Measurements from ENCODE around the gene SYT7.
"Not testable (repeated sequence)": the region's sequence is repeated elsewhere in the genome, so short reads cannot be mapped to it uniquely, and the experiment has no call there.

SYT7 gene

DNA sequence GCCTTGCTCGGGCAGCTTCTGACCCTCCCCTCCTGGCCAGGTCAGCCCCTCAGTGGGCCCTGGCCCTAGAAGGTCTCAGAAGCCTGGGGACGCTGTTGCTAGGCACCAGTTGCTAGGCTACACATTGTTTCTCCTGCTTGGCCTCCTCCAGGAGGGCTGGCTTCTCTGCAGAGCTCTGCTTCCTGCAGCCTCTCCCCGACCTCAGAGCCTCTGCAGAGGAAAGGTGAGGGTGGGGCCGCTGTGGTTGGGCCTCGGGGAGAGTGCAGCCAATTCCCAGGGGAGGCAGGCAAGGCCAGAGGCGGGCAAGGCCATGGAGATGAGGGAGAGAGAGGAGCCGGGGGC lies 99.9 kb downstream of the SYT7 start:
- no peak for TF ChIP-seq CTCF (conservative IDR thresholded peaks at IDR 0.05)
- H3K27ac ChIP-seq, result no peak overlapping the region

DNA sequence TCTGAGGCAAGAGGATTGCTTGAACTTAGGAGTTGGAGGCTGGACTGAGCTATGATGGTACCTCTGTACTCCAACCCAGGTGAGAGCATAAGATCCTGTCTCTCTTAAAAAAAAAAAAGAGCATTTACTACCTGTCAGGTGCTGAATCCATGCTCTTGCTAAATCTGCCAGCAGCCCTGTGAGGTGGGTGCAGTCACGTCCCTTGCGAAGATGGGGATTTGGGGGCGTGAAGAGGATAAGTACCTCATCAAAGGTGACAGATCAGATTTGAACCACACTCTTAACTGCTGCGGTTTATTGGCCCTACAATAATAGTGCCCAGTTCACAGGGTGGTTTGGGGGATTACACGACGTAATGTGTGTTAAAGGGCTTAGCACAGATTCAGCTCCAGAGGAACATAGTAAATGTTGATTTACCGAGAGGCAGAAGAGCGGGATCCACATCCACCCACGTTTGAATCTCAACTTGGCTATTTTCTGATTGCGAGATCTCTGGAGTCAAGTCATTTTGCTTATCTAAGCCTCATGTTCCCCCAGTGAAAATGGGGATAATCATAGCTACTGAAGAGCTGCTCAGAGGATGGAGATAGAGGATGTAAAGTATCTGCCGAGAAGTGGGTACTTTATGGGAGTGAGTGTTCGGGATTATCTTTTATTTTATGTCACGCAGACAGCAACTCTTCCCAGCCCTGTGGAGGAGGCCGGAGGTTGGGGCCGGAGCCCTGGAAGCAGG lies 100.4 kb downstream of the SYT7 start:
- no peak for TF ChIP-seq CTCF (conservative IDR thresholded peaks at IDR 0.05)
- H3K27ac ChIP-seq, result no peak overlapping the region

DNA sequence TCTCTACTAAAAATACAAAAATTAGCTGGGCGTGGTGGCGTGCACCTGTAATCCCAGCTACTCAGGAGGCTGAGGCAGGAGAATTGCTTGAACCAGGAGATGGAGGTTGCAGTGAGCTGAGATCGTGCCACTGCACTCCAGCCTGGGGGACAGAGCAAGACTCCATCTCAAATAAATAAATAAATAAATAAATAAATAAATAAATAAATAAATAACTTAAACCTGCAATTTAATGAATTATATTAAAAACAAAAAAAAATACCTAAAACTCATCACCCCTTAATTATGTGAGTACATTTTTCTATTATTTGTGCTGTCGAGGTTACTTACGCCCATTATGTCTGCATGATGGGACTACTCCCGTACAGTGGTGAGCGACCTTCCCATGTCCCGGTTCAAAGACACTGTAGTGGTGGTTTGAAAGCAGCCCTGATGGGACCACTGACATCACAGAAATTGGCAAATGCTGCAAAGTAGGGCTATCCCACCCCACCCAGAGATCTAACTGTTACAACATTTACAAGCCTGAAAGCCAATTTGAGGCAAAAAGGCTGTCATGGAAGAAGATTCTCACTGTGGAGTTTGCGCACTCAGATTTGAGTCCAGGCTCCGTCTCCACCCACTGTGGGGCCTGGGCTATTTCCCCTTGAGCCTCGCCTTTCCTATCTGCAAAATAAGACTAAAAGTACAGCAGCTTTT lies 101.4 kb downstream of the SYT7 start:
- not testable (repeated sequence) for H3K27ac ChIP-seq

- peak; percentile 88 for TF ChIP-seq CTCF (conservative IDR thresholded peaks at IDR 0.05)
- peak overlapping the region; percentile 19; the same call in 1 of the 2 replicates for H3K27ac ChIP-seq
Measured at GRCh38 chr11:61477727-61478148, 103.1 kb downstream of the SYT7 start.

DNA sequence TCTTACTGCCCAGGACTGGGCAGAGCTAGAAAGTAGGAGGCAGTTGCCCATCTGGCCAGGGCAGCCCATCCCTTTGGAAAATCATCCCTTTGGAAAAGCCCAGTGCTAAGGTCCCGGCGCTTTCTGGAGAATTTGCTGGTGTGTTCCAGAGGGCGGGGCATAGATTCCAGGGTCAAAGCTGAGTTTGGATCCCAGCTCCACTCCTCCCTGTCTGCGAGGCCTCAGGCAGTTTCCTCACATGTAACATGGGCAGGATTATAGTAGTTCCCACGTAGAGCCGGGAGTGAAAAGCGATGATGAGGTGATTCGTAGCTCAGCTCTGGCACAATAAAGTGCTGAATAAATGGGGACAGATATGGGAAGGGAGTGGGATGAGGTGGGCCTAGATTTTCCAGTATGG lies 103.8 kb downstream of the SYT7 start:
- TF ChIP-seq CTCF (conservative IDR thresholded peaks at IDR 0.05), result no peak
- no peak overlapping the region for H3K27ac ChIP-seq

DNA sequence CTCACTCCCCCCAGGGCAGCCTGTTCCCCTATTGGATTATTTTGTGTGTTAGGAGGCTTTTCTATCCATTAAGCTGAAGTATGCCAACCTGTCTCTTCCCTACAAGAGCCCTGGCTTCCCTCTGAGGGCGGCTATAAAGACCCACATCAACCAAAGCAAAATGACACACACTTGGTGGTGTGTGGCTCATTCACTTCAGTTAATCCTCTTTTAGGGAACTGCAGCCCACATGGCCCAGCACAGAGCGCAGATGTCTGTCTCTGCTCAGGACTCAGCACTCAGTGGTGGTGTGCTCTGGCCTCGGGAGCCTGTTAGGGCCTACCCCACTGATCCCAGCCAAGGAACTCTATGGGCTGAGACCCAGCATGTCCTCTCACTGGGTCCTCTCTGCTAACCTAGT lies 104.5 kb downstream of the SYT7 start:
- no peak for TF ChIP-seq CTCF (conservative IDR thresholded peaks at IDR 0.05)
- H3K27ac ChIP-seq, result no peak overlapping the region

DNA sequence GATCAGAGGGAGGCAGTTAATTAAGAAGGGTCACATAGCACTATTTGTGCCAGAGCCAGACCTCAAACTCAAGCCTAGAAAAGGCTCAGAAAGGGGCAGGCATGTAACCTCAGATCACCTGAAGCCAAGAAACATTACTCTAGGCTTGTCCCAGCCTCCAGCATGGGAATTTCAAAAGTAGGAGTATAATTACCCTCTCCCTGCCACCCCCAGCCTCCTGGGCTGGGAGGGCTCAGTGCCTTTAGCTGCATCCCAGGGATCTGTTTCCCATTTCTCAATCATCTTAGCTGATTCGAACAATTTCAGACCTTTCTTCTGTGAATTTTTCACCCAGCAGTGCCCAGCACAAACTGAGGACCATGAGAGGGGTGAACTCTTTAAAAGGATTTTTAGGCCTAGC lies 105.4 kb downstream of the SYT7 start:
- no peak overlapping the region for H3K27ac ChIP-seq
- TF ChIP-seq CTCF (conservative IDR thresholded peaks at IDR 0.05), result no peak

DNA sequence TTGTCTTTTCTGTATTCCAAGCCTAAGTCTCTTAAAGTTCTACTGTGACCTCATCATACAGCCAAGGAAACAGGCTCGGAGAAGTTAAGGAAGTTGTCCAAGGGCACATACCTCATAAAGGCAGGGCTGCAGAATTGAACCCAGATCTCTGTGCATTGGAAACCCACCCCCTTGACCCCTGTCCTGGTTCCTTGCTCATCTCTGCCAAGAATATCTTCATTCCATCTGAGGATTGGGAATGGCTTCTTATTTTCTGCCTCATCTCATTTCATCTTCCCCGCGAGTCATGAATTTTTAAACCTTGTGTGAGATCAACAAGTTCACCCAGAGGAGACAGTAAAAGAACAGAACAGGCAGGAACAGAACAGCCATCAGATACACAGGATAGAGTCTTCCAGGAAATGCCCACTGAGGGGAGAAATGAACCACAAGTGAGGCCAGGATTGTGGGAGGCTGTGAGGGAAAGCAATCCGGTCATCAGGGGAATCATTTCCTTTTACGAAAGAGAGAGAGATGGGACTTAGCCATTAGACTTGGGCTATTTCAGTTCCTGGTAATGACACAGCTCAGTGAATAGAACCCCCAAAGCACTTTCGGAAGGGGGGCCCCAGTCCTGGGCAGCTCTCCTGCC lies 106.7 kb downstream of the SYT7 start:
- TF ChIP-seq CTCF (conservative IDR thresholded peaks at IDR 0.05), result no peak

More for the DNA sequence above, 106.7 kb downstream of the SYT7 start:
- no peak overlapping the region; the same call in 1 of the 2 replicates for H3K27ac ChIP-seq
